Measurements from ENCODE around the gene TCERG1L.

TCERG1L gene

DNA sequence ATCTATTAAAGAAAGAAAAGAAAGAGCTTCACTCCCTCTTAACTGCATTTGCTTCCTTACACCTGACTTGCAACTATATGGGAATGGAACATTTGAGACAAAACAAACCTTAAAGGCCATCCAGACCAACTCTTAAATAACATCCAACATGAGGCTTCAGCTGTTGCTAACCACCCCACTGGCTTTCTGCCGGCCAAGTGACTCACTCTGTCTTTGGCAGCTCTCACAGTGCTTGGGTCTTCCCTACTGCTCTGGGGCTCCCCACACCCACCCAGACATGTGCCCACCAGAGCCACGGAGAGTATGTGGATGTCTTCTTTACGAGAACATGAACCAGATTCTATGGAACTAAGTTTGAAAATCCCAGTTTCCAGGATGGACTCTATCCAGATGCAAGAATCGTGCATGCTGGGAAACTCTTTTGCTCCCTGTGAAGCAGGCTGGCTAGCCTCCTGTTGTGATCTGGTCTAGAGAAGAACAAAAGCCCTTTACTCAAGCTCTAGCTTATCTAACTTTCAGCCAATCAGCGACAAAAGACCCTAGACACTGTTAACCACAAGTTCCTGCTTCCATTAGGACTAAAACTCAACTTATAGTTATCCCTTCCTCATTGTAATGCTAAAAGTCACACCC is 245.7 kb downstream of the TCERG1L start:
- no peak for DNase-seq (ENCODE audit: low read depth)

DNA sequence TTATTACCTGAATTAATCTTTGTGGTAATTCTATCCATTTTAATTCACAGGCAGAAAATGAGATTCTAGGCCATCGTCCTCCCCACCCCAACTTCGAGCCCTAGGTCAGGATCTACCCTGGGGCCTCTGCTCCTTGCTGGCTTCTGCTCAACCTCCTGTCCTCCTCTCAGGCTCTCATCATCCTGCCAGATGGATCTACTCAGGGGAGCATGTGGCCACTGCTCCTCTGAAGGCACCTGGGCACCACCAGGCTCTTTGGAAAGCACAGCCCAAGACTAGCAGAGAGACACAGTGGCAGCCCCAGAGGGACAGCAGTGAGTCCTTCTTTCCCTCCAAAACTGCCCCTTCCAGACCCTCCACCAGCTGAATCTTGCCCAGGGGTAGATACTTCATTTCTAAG is 248.2 kb downstream of the TCERG1L start:
- DNase-seq (ENCODE audit: low read depth): no peak

DNA sequence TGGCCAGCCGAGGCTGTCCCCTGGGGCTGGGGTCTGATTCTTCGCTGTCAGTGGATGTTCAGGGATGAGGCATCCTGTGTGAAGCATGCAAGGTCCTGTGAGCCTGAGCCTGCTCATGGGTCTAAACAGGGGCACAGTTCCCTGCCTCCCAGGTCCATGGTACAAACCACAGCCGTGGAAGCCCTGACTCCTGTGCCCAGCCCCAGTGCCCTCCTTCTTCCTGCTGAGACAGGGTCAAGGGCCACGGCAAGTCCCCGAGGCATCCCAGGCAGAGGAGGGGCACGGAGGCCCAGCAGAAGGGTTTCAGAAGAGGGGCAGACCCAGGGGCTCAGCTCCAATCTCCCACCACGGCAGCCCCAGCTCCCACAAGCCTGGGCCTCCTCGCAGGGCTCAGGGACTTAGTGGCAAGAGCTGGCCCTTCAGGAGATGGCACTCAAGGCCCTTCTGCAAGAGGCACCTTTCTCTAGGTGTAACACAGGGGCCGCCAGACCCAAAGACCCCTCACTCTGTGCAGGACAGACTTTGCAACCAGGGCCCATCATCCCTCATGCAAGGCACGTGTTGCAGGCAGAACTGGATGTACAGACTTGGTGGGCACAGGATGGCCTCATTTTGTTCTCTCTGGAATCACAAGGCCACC is 248.8 kb downstream of the TCERG1L start:
- no peak for DNase-seq (ENCODE audit: low read depth)

DNA sequence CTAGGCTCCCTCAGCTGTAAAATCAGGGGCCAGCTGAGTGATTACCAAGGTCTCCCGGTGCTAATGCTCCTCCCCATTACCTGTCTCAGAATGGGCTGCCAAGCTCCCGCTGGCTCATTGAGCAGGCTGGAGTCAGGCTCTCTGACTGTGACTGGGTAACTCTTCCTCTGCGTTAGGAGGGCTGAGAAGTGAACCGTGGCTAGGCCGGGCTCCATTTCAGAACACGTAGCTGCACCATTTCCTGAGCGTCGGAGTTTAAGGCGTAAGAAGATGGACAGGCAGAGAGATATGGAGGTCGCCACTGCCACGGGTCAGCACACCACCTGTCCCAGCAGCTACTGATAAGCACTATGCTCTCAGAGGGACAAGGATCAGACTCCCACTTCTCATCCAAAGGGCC is 250.3 kb downstream of the TCERG1L start:
- DNase-seq (ENCODE audit: low read depth): no peak

DNA sequence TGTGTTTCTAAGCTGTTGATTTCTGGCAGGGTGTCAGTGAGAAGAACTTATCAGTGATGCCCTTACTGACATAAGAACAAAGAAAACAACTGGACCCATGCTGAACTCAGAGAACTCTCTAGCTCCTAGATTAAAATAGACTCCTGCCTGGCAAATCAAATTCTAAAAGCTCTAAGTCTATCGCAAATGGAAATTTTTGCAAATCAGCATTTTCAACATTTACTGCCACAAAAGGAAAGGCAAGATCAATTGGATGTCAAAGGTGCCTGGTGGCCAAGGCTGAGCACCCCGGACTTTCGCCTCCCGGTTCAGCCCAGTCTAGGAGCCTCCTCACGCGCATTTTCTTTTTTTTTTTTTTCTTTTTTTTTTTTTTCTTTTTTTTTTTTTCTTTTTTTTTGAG is 251.6 kb downstream of the TCERG1L start:
- DNase-seq (ENCODE audit: low read depth): no peak

DNA sequence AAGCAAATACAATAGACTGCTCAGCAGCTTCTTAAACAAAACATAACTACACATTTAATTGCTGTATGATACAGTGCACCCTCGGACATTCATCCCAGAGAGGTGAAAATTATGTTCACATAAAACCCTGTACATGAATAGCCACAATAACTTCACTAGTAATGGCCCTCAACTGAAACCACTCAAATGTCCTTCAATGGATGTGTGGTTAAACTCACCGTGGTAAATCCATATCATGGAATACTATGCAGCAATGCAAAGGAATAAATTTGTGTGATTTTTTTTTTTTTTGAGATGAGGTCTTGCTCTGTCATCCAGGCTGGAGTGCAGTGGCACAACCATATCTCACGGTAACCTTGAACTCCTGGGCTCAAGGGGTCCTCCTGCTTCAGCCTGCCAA is 252.7 kb downstream of the TCERG1L start:
- DNase-seq (ENCODE audit: low read depth): no peak

DNA sequence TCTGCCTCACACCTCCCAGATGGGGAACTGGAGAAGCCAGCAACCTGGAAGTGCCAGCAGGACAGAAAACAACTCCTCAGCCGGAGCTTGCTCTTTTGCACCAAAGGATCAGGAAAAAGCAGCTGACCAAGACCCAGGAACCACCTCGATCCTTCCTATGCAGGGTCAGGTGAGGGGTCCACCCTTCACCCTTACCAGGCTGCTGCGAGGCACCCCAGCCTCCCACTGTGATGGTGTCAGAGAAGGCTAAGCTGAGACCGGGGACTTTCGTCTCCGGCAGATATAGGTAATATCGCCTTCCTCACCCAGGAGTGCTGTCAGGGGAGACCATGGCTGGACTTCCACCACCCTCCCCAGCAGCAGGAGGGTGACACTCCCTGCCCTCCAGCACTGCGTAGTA is 254.7 kb downstream of the TCERG1L start:
- DNase-seq (ENCODE audit: low read depth): no peak

DNA sequence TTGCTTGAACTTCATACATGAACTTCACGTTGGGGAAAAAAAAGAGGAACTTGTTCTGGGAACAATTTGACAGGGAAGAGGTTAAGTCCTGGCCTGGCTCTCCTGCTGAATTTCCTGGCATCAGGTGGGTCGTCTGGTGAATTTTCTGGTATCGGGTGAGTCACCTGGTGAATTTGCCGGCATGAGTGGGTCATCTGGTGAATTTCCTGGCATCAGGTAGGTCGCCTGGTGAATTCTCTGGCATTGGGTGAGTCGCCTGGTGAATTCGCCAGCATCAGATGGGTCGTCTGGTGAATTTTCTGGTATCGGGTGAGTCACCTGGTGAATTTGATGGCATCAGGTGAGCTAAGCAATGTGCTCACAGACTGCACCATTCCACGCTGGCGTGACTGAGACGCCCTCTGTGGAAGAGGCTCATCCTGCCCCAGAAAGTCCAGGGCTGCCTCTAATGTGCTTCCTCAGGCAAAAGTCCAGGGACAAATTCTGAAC is 255.4 kb downstream of the TCERG1L start:
- no peak for DNase-seq (ENCODE audit: low read depth)

DNA sequence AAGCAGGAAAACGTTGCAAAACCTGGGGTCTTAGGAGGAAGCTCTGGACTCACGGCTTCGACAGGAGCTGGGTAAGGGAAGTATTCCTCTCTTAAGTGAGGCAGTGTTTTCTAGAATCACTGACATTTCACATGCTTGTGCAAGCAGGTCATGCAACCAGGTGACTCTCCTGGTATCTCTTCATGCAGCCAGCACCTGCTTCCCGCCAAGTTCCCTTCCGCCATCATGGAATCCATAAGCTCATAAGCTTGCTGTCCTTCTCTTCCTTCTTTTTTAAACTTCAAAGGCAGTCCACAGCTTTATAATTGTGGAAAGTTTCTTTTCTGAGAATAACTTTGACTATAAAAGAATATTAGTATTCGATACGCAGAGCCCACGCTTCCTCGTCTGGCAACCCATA is 256.1 kb downstream of the TCERG1L start:
- no peak for DNase-seq (ENCODE audit: low read depth)

DNA sequence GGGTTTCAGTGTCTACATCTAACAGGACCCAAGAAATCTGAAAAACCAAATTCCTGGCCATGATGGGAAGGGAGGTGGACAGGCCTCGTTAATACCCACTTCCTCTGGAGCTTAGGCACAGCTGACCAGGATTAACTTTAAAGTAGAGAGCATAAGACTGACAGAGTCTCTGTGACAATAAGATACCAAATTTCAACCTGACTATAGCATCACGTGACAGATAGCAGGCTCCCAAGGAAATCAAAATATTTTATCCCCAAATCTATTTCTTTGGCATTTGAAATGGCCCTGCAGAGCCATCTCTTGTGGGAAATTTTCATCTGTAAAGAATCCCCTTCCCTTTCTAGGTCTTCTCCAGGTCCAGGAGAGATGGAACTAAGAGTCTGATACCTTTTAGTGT is 258.3 kb downstream of the TCERG1L start:
- DNase-seq (ENCODE audit: low read depth): no peak

DNA sequence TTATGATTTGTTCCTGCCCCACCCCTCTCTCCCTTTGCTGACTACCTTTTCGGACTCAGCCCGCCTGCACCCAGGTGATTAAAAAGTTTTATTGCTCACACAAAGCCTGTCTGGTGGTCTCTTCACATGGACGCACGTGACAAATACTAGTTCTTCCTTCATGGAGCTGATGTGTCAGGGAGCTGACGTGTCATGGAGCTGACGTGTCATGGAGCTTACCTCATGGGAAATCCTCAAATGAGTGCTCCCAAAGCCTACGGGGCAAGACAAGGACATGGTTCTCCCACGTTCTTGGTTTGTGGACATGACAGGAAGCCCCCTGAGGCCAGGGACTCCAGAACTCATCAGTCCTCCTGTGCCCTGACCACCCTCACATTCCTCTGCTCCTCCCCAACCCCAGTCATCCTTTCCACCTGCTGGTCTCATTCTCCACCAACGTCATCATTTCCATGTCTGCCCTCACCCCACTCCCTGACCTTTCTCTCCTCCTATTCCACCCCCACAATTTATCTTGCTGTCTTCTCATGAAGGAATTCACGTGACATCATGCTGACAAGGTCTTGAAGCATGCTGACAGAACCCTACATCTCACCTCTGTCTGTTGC is 261.3 kb downstream of the TCERG1L start:
- no peak for DNase-seq (ENCODE audit: low read depth)

DNA sequence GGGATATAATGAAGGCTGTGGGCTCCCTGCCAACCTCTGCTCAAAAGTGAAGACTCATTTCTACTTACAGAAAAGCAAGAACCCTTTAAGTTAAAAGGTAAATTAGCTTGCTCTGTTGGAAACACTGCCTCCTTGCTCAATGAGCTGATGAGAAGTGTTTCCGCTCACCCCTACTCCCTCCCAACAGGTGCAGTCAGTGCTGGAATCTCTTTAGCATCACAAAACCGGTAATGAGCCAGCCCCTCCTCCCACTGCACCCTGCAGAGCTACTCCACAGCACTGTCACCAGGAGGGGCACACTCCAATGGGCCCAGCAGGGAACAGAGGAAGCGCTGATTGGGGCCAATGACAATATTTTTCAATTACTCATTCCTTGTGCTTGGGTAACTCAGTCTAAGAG is 262.5 kb downstream of the TCERG1L start:
- DNase-seq (ENCODE audit: low read depth): no peak

DNA sequence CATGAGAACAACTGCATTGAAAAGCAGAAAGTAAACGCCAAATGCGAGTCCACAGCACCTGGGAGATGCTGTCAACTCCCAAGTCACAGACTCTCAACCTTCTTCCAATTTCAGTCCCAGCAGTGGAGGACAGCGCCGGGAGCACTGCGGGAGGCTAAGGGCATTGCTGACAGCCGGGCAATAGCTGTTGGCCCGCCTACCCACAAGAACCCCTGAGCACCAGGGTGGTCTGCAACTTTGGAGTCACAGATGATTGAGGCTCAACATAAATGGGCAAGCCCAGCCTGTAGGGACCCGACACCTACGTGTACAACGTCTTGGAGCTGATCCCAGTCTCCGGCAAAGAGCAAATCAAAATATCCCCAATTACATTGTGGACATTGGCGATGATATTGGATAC is 262.9 kb downstream of the TCERG1L start:
- no peak for DNase-seq (ENCODE audit: low read depth)

DNA sequence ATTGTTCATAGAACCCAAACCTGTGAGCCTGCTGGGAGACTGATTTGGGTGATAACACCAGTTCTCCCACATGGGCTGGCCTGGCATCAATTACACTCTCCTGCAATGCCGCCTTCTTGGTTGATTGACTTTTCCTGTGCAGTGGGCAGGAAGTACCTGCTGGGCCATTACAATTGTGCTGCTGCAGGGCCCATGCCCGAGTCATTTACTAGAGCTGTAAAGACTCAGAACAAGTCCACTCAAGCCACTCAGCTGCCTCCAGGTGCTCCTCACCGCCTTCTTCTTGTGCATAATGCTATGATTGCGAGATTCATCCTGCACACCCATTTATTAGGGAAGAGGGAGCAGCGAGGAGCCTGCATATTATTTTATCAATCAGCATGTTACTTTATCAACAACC is 264.0 kb downstream of the TCERG1L start:
- DNase-seq (ENCODE audit: low read depth): no peak

DNA sequence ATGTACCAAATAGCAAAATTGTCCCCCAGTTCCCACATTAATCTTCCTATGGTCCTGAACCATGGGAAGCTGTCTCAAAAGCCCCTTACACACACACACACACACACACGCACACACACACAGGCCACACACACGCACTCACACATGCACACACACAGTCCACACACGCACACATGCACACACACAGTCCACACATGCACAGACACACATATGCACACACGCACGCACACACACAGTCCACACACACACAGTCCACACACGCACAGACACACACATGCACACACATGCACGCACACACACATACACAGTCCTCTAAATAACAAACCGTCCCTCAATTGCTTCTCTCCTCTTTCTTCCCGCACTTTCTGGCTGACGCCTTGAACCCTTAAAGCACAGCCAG is 265.3 kb downstream of the TCERG1L start:
- DNase-seq (ENCODE audit: low read depth): no peak

DNA sequence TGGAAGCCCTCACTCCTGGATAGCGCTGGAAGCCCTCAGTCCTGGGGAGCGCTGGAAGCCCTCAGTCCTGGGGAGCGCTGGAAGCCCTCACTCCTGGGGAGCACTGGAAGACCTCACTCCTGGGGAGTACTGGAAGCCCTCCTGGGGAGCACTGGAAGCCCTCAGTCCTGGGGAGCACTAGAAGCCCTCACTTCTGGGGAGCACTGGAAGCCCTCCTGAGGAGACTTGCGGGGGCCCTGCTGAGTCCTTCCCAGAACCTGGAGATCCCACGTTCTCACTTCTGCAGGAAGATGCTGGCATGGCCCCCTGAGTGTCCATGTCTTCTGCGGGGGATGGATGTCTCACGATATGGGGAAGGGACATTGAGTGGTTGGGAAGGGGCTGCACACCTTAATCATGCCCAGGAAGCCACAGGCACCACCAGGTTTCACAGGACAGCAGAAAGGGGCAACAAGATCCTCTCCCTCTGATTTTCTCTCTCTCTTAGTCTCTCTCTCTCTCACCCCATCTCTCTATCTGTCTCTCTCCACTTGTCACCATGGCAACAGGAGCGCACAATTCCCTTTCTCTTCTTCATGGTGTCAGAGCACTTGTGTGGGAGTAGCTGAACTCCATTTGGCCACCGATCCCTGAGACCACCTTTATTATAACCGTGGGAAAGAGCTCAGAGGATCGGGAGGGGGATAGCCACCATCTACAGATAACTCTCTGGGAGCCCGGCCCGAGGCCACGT is 267.0 kb downstream of the TCERG1L start:
- DNase-seq (ENCODE audit: low read depth): no peak

DNA sequence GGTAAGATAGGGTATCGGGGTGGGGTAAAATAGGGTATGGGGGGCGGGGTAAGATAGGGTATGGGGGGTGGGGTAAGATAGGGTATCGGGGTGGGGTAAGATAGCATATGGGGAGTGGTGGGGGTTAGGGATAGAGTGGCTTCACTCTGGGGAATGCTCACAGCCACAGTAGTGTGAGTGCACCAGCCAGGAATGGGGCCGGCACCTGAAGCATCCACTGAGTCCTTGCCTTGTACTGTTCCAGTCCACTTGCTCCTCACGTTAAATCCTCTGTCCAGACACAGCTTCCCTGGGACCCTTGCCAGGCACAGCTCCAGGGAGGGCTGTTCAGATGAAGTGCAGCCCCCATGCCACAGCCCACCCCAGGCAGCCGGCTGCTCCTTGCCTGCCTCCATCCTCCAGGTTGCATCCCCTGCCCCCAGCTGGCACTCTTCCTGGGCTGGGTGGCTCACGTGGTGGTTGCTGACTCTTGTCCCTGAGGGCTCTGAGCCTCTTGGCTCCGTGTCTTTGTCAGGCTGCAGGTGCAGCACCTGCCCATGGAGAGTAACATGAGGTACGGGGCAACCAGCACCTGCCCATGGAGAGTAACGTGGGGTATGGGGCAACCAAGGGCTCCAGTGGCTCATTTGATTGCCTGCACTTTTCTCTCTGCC is 268.4 kb downstream of the TCERG1L start:
- no peak for DNase-seq (ENCODE audit: low read depth)
